Measurements from ENCODE around the gene SELENOV.

The SELENOV gene

DNA sequence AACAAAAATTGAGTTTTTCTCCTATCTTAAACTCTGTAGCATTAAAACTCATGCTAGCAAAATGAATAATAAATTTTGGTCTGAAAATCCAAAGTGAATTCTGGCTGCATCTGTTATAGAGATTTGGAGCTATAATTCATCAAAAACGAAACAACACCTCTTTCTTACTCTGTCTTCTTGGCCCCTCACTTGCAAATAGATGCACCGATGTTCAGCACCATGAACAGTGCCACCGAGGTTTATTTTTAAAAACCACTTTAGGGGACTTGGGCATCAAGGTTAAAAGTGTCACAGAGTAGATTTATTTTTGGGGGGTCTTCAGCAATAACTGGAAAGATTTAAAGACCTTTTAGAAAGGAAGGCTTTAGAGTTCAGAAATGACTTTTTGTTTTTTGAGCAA is 51.1 kb downstream of the SELENOV start:
- H3K4me3 ChIP-seq (replicated peaks in 1 of 2; ENCODE audit: low read depth in 2 of 2, low read length in 2 of 2): no peak overlapping the region
- DNase-seq (ENCODE audit: low read depth in 2 of 2): peak in 1 of 2 donors; percentile 6
- TF ChIP-seq, protein P1, sequence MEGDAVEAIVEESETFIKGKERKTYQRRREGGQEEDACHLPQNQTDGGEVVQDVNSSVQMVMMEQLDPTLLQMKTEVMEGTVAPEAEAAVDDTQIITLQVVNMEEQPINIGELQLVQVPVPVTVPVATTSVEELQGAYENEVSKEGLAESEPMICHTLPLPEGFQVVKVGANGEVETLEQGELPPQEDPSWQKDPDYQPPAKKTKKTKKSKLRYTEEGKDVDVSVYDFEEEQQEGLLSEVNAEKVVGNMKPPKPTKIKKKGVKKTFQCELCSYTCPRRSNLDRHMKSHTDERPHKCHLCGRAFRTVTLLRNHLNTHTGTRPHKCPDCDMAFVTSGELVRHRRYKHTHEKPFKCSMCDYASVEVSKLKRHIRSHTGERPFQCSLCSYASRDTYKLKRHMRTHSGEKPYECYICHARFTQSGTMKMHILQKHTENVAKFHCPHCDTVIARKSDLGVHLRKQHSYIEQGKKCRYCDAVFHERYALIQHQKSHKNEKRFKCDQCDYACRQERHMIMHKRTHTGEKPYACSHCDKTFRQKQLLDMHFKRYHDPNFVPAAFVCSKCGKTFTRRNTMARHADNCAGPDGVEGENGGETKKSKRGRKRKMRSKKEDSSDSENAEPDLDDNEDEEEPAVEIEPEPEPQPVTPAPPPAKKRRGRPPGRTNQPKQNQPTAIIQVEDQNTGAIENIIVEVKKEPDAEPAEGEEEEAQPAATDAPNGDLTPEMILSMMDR (IDR thresholded peaks at IDR 0.05; ENCODE audit: low read depth, low read length): no peak

DNA sequence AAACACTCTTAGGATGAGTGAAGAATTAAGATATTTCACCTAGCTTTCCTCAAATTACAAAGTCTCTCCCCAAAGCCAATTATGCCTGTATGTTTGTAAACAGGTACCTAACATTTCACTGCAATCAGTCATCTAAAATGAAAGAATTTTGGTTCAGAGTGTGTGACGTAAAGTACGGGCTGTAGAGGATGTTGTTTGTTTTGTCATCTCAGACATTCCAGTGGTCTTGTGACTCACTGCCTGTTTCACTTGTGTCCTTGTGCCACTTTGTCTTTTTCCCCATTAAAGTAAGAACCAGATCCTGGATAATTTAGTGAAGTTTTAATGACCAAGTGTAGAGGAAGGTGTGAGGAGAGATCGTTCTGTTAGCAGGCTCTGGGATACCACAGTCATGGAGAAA is 53.7 kb downstream of the SELENOV start:
- DNase-seq (ENCODE audit: low read depth in 2 of 2): peak in 1 of 2 donors; percentile 69
- TF ChIP-seq, protein P1 (IDR thresholded peaks at IDR 0.05; ENCODE audit: low read depth, low read length): no peak
- no peak overlapping the region for H3K4me3 ChIP-seq (replicated peaks in 1 of 2; ENCODE audit: low read depth in 2 of 2, low read length in 2 of 2)

Measured in cardiac fibroblast (primary cell).